ENCODE results near the gene CTSZ.
"Not testable (repeated sequence)": the region's sequence is repeated elsewhere in the genome, so short reads cannot be mapped to it uniquely, and the experiment has no call there.

Gene CTSZ

DNA sequence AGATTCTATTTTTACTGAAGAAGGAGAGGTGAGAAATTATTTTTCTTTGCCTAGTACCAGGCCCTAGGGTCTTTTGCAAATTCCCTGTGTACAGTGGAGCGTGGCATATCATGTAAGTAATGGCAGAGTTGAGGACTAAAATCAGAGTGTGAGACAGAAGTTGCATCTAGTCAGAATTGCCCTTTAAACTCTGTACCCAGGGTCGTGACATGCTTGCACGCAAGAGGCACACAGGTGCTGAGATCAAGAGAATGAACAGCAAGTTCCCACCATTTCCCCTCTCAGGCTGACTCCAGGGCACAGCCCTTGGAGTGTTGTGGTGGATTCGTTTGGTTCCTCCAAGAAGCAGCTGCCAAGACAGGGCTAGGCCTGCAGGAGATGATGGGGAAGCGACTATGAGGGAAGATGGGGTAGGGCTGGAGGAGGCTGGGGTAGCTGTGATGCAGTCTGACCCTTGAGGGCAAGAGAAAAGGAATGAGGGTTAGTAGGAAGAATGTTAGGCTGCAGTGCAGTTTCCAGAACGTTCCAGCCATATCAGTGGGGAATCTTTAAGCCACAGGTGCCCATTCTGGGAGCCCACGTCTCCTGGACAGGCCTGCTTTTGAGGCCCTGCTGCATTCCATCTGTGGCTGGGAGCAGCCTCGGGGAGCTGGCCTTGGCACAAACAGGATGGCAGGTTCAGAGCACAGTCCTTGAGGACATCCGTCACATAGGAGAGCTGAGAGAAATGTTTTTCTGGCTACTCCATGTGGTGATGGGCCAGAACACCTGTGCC lies 19.1 kb downstream of the CTSZ start:
- Histone ChIP-seq H3K27me3 (replicated peaks; ENCODE audit: control insufficient read depth, insufficient read depth, low read length) (no peaks in the 10 kb centered on the region), H3K4me3 (replicated peaks; ENCODE audit: low read depth, low read length) (no peak overlapping the region), H3K36me3 (ENCODE audit: control insufficient read depth, insufficient read depth, low read length) (peaks cover 30% of the 10 kb centered on the region)
- DNase-seq (ENCODE audit: extremely low read depth, insufficient read length), result no peak
- TF ChIP-seq, protein P1, sequence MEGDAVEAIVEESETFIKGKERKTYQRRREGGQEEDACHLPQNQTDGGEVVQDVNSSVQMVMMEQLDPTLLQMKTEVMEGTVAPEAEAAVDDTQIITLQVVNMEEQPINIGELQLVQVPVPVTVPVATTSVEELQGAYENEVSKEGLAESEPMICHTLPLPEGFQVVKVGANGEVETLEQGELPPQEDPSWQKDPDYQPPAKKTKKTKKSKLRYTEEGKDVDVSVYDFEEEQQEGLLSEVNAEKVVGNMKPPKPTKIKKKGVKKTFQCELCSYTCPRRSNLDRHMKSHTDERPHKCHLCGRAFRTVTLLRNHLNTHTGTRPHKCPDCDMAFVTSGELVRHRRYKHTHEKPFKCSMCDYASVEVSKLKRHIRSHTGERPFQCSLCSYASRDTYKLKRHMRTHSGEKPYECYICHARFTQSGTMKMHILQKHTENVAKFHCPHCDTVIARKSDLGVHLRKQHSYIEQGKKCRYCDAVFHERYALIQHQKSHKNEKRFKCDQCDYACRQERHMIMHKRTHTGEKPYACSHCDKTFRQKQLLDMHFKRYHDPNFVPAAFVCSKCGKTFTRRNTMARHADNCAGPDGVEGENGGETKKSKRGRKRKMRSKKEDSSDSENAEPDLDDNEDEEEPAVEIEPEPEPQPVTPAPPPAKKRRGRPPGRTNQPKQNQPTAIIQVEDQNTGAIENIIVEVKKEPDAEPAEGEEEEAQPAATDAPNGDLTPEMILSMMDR (IDR thresholded peaks at IDR 0.05; ENCODE audit: insufficient read depth, low read length, poor library complexity, severe bottlenecking), result no peak

DNA sequence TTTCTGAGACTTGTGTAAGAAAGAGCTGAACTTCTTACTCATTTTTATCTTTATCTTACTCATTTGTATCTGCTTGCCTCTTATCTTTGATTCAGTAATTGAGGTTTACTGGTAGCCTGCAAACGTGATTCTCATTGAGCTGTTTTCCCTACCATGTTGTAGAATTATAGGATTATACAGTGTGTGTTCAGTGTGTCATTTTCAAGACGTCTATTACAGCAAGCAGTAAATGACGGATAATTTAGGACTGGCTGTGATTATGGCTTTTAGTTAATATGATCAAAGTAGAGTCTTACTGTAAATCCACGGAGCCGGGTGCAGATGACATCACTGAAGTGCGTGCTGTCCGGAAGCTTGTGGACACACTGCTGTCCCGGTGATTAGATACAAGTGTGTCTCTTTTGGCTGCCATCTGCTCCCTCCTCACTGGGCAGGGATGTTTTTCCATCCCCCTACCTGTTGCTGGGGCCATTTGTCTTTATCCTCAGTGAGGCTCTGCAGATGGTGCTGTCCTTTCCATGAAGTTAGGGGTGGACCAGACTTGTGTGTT lies 20.0 kb downstream of the CTSZ start:
- TF ChIP-seq, protein P1 (IDR thresholded peaks at IDR 0.05; ENCODE audit: insufficient read depth, low read length, poor library complexity, severe bottlenecking), result no peak
- Histone ChIP-seq H3K4me3 (replicated peaks; ENCODE audit: low read depth, low read length) (no peak overlapping the region), H3K27me3 (replicated peaks; ENCODE audit: control insufficient read depth, insufficient read depth, low read length) (no peaks in the 10 kb centered on the region), H3K36me3 (ENCODE audit: control insufficient read depth, insufficient read depth, low read length) (peaks cover 24% of the 10 kb centered on the region)
- no peak for DNase-seq (ENCODE audit: extremely low read depth, insufficient read length)

DNA sequence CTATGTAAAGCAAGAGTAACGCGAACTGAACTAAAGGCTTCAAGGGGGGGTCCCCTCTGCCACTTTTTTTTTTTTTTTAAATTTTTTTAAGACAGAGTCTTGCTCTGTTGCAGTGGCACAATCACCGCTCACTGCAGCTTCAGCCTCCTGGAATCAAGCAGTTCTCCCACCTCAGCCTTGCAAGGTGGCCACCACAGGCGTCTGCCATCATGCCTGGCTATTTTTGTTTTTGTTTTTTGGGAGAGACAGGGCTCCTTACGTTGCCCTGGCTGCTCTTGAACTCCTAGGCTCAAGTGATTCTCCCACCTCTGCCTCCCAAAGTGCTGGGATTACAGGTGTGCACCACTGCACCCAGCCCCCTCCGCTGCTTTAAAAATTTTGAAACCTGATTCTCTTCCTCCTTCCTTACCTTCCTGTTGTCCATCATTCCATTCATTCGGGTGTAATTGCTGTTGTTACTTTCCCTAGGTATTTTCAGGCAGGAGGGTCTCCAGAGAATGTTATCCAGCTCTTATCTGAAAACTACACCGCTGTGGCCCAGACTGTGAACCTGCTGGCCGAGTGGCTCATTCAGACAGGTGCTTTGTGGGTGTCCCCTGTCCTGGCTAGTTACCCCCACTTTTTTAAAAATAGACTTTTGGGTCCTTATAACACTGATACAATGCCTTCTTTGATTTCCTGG lies 20.6 kb downstream of the CTSZ start:
- no peak for DNase-seq (ENCODE audit: extremely low read depth, insufficient read length)
- Histone ChIP-seq H3K4me3 (replicated peaks; ENCODE audit: low read depth, low read length) (no peak overlapping the region), H3K36me3 (ENCODE audit: control insufficient read depth, insufficient read depth, low read length) (peaks cover 24% of the 10 kb centered on the region)

DNA sequence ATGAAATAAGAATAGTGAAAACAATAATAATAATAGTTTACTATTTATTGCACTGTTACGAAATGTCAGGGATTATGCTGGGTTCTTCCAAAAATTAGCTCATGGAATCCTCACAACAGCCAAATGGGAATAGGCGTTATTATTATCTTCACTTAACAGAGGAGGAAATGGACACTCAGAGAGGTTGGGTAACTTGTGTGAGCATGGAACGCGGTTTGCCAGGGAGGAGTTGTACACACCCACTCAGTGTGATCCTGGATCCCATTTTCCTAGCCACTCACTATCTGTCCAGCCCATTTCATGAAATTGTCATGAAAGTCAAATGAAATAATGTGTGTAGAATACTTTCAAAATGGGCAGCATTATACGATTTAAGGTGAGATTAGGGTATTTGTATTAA lies 21.4 kb downstream of the CTSZ start:
- Histone ChIP-seq H3K4me3 (replicated peaks; ENCODE audit: low read depth, low read length) (no peak overlapping the region), H3K27me3 (replicated peaks; ENCODE audit: control insufficient read depth, insufficient read depth, low read length) (no peaks in the 10 kb centered on the region), H3K36me3 (ENCODE audit: control insufficient read depth, insufficient read depth, low read length) (peaks cover 19% of the 10 kb centered on the region)
- DNase-seq (ENCODE audit: extremely low read depth, insufficient read length), result no peak
- TF ChIP-seq, protein P1 (IDR thresholded peaks at IDR 0.05; ENCODE audit: insufficient read depth, low read length, poor library complexity, severe bottlenecking), result no peak

More for the DNA sequence above, 20.6 kb downstream of the CTSZ start:
- no peaks in the 10 kb centered on the region for H3K27me3 ChIP-seq (replicated peaks; ENCODE audit: control insufficient read depth, insufficient read depth, low read length)
- TF ChIP-seq, protein P1 (IDR thresholded peaks at IDR 0.05; ENCODE audit: insufficient read depth, low read length, poor library complexity, severe bottlenecking), result no peak

DNA sequence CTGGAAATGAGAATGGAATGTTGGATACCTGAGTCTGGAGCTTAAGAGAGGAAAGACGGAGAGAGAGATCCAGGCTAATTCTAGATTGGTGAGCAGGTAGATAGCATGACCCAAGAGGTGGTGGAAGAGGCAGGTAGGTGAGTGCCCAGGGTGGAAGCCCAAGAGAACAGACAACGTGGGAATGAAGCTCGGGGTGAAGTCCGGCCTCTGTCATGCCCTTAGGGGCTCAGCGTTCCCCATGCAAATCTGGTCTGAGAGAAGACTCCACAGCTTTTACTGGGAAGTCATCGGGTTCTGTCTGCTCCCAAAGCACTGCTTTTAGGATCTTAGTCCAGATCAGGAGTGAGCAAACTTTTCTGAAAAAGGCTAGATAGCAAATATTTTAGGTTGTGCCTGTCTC lies 22.4 kb downstream of the CTSZ start:
- TF ChIP-seq, protein P1 (IDR thresholded peaks at IDR 0.05; ENCODE audit: insufficient read depth, low read length, poor library complexity, severe bottlenecking), result no peak
- no peak for DNase-seq (ENCODE audit: extremely low read depth, insufficient read length)
- H3K36me3 ChIP-seq (ENCODE audit: control insufficient read depth, insufficient read depth, low read length), result peaks cover 15% of the 10 kb centered on the region

DNA sequence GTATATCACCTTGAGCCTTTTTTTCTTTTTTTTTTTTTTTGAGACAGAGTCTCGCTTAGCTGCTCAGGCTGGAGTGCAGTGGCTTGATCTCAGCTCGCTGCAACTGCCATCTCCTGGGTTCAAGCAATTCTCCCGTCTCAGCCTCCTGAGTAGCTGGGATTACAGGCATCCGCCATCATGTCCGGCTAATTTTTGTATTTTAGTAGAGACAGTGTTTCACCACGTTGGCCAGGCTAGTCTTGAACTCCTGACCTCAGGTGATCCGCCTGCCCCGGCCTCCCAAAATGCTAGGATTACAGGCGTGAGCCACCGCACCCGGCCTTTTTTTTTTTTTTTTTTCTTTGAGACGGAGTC lies 24.0 kb downstream of the CTSZ start:
- H3K4me3 ChIP-seq (replicated peaks; ENCODE audit: low read depth, low read length); H3K27me3 ChIP-seq (replicated peaks; ENCODE audit: control insufficient read depth, insufficient read depth, low read length); DNase-seq (ENCODE audit: extremely low read depth, insufficient read length); H3K36me3 ChIP-seq (ENCODE audit: control insufficient read depth, insufficient read depth, low read length): not testable (repeated sequence)

More for the DNA sequence above, 22.4 kb downstream of the CTSZ start:
- Histone ChIP-seq H3K27me3 (replicated peaks; ENCODE audit: control insufficient read depth, insufficient read depth, low read length) (no peaks in the 10 kb centered on the region), H3K4me3 (replicated peaks; ENCODE audit: low read depth, low read length) (no peak overlapping the region)

Measured in GM06990 (cell line).